SKM-1 treated with dmso at 0.1 percent for 144 hours (cell line): ENCODE data around the gene NRXN2.
A peak's percentile ranks its signal among the peaks of the same experiment; 100 is the strongest.

Experiments
- DNase-seq: peaks from one replicate; lab custom pipeline; 2025; ENCODE audit not compliant: unreplicated experiment; lab: John Stamatoyannopoulos, UW

Gene NRXN2

GRCh38 chr11:64654439-64654838 lies 68.6 kb downstream of the NRXN2 start:
- DNase-seq, result no peak

GRCh38 chr11:64653388-64653973 lies 69.5 kb downstream of the NRXN2 start:
- no peak for DNase-seq

DNA sequence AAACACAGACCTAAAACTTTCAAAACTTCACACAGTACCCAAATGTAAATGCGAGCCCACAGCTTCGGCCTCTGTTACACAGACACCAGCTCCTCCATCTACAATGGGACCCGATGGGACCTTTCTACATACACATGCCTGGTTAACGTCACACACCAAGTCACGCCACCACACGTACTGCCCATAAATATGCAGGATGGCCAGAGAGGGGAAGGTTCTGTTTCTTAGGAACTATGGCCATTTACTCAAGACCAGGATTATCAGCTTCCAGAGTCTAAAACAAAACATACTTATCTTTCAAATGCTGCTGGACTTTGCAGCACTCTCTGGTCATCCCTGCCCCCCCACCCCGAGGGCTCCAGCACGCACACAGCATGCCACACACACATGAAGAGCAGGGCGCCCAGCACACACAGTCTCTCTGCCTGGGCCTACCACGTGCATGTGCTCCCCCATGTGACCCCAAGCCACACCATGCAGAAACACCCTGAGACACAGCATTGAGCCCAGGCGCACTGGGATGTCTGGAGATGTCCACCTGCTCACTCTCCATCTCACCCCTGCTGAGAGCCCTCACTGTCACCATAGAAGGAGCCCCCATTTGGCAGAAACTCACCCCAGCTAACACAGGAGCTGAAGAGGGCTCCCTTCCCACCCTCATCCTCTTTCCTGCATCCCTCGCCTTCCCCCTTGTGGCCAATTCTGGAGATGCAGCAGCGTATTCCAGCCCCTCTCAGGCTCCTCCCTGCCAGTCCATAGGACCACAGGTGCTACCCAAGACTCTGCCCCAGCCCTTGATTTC lies 70.2 kb downstream of the NRXN2 start:
- DNase-seq, result peak; percentile 58

DNA sequence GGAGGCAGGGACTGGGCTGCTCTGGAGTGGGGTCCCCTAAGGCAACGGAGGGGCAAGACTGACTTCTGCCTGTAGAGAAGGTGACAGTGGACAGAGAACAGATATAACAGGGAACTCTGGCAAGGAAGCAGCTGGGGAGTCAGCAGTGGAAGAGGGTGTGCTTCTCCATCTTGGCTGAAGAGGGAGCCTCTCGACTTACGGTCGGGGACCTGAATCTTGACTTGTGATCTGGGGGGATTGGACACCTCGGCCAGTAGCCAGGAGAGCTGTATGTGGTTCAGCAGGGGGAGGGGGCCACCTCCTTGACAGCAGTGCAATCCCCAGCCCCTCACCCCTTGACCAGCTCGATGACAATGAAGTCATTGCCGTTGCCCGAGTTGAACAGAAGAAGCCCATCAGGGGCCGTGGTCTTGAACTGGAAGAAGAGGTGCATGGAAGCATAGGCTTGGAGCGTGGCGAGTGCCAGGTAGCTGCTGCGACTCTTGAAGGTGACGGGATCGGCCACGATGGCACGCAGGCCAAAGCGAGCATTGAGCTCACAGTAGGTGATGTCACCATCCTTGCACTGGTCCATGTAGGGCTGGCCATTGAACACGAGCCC lies 72.0 kb downstream of the NRXN2 start:
- DNase-seq, result peak; percentile 33

DNA sequence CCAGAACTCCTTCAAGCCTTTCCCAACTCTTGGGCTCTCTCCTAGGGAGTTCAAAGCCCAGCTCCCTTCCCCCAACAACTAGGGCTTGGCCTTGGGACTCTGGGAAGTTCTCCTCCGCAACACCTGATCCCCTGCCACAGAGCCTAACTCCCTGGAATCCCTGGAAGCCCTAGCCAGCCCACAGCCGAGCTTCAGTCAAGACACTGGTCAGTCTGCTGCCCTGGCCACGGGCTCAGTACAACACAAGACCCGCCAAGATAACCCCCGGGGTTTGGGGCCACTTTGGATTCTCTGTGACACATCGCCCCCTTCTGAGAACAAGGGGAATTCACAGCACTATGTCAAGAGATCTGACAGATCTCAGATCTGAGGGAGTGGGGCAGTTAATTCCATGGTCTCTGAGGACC lies 73.7 kb downstream of the NRXN2 start:
- peak; percentile 32 for DNase-seq

GRCh38 chr11:64648551-64648950 lies 74.4 kb downstream of the NRXN2 start:
- DNase-seq, result no peak

- DNase-seq, result no peak
These were observed 75.8 kb downstream of the NRXN2 start for GRCh38 chr11:64647019-64647779.

- no peak for DNase-seq
These were observed 78.2 kb downstream of the NRXN2 start for GRCh38 chr11:64644647-64645275.

DNA sequence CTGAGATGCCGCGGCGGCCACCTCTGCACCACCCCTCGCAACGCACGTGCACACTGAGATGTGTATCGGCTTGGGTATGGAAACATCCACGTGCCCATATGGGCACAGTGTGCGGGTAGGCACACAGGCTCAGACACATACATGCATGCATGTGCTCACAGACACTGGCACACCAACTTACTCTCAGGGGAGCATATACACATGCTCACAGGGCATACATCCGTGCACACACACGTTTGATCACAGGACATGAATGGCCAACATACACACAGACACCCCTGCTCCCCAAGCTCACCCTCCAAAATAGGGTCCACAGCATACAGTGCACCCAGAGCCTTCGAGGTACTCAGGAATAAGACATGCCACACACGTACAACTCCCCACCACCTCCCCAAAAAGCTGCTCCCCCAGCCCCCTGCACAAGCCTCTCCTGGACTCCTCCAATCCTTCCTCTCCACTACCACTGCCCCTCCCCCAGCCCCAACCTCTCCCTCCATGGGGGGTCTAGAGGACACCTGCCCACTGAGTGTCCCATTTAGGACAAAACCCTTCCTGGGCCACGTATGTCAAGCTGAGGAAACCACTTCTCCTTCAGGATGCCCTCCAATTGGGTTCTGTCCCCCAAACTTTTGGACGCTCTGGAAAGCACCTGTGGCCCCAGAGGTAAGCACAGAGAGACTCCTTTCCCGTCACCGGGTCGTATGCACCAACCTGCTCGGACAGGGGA lies 78.9 kb downstream of the NRXN2 start:
- DNase-seq, result no peak

DNA sequence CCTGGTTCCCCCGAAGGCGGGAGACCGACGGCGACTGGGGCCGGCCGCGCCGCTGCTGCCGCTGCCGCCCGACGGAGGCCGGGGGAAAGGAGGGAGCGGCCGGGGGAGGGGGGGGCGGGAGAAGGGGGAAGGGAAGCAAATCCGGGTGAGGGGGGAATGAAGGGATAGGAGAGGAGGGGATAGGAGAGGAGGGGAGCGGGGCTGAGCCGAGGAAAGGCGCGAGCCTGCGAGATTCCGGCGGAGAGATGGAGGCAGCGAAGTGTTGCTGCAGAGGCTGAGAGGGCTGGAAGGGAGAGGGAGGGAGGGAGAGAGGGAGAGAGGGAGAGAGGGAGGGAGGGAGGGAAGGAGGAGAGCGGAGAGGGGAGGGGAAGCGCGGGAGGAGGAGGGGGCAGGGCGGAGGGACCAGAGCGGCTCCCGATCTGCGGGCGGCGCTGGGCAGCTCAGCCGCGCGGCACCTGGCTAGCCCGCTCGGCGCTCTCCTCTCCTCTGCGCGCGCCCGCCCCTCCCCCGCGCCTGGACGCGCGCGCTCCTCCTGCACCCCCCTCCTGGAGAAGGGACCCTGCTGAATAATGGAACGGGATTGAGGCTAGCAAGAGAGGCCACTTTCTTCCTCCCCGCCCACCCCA lies 79.6 kb downstream of the NRXN2 start:
- no peak for DNase-seq

DNA sequence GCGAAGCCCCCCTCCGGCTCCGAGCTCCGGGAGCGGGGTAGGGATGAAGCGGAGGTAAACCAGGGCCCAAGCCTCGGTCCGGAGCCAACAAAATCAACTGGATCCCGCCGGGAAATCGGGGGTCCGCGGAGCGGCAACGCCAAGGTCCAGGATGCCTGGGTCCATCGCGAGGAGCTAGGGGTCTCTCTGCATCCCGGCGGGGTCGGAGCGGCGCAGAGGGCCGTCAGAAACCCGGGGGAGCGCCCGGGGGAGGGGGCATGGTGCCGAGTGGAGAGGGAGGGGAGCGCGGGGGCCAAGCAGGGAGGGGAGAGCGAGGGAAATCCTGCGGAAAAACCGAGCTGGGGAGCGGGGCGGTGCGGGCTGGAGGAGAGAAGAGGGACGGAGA lies 80.1 kb downstream of the NRXN2 start:
- no peak for DNase-seq

- DNase-seq, result no peak
These were observed 80.6 kb downstream of the NRXN2 start for GRCh38 chr11:64642418-64642735.

GRCh38 chr11:64641596-64642417 lies 81.2 kb downstream of the NRXN2 start:
- no peak for DNase-seq

DNA sequence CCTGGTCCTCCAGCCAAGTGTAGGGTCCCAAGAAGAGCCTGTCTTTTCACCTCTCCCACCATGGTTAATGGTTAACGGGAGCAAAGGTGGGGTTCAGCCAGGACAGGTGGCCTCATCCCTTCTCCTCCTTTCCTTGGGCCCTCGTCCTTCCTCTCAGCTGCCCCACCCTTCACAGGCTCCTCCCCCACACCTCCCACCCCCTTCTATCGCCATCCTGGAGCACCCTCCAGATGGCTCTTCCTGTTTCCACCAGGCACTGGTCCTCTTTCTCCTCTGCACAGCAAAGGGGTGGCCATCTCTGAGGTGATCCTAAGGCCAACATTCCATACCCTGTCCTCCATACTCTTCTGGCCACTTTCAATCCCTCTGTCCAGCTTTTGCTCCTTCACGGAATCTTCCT lies 83.1 kb downstream of the NRXN2 start:
- no peak for DNase-seq

GRCh38 chr11:64638829-64639228 lies 84.2 kb downstream of the NRXN2 start:
- no peak for DNase-seq

DNA sequence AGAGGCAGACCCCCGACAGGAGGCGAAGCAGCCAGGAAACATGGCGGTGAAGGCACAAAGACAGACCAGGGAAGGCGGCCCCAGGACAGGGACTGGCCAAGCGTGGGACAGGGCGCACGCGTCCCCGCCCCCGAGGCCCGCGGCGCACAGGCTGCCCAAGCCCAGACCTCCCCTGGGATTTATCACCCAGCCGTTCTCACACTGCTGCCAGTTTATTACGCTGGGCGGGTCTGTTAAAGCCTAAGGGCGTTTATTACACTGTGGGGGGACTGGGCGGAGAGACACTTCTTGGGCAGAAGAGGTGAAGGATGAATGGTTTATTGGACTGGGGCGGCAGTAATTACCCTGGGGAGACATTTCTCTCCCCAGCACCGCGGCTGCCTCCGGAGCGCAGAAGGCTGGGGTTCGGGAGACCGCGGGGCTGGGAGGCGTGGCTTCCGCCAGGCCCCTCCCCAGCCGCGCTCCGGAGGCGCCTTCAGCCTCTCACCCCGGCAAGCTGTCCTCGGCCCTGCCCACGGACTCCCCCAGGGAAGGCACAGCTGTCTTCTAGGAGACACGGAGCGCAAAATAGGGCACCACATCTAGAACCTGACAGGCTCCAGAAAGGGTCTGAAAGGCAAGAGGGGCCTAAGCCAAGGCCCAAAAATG lies 84.9 kb downstream of the NRXN2 start:
- DNase-seq, result no peak

GRCh38 chr11:64637334-64638017 lies 85.5 kb downstream of the NRXN2 start:
- no peak for DNase-seq

GRCh38 chr11:64633555-64634159 lies 89.3 kb downstream of the NRXN2 start:
- no peak for DNase-seq
